SK-N-SH treated with all-trans-retinoic acid at 6 μM for 48 hours (cell line): ENCODE results near the gene PTPRN2.

ENCODE experiments used
- ATAC-seq: fragments of 200-7000 bp; cut with Tn5 transposase; 3 replicates; pipeline ENCODE4 v1.9.1; 2020; ENCODE audit warnings: mild to moderate bottlenecking, moderate library complexity
- ARNTL ChIP-seq: fragments of 450-650 bp; formaldehyde crosslinking; IDR thresholded peaks from 2 replicates; pipeline ENCODE4 v1.5.0; 2020; ENCODE audit warnings: low read depth, mild to moderate bottlenecking, moderate library complexity, borderline replicate concordance
- BACH2 ChIP-seq: fragments of 250-450 bp; sonication (Bioruptor Pico); IDR thresholded peaks from 2 replicates; pipeline ENCODE4 v1.9.0; 2021; ENCODE audit warnings: mild to moderate bottlenecking, borderline replicate concordance
- CSDC2 ChIP-seq: fragments of 250-450 bp; sonication (Bioruptor Pico); IDR thresholded peaks from 2 replicates; pipeline ENCODE4 v1.5.0; 2020; ENCODE audit warnings: mild to moderate bottlenecking, moderate library complexity
- ESRRG ChIP-seq: fragments of 250-450 bp; sonication (Bioruptor Pico); IDR thresholded peaks from 2 replicates; pipeline ENCODE4 v1.6.1; 2021; ENCODE audit warnings: mild to moderate bottlenecking
- GLIS3 ChIP-seq: fragments of 250-450 bp; sonication (Bioruptor Pico); IDR thresholded peaks from 2 replicates; pipeline ENCODE4 v1.5.0; 2020; ENCODE audit warnings: mild to moderate bottlenecking, moderate library complexity
- ISL1 ChIP-seq: fragments of 250-450 bp; sonication (Bioruptor Pico); IDR thresholded peaks from 2 replicates; pipeline ENCODE4 v2.1.2; 2022; ENCODE audit warnings: mild to moderate bottlenecking, moderate library complexity
- OSR1 ChIP-seq: fragments of 250-450 bp; sonication (Bioruptor Pico); IDR thresholded peaks from 2 replicates; pipeline ENCODE4 v1.8.0; 2022; ENCODE audit warnings: moderate library complexity, mild to moderate bottlenecking, inconsistent platforms
- PPARA ChIP-seq: fragments of 250-450 bp; sonication (Bioruptor Pico); IDR thresholded peaks from 2 replicates; pipeline ENCODE4 v1.5.0; 2020; ENCODE audit warnings: mild to moderate bottlenecking, borderline replicate concordance
- RARB ChIP-seq: fragments of 250-450 bp; sonication (Bioruptor Pico); IDR thresholded peaks from 2 replicates; pipeline ENCODE4 v1.8.0; 2021; ENCODE audit warnings: mild to moderate bottlenecking, moderate library complexity
- SNAI2 ChIP-seq: fragments of 250-450 bp; sonication (Bioruptor Pico); IDR thresholded peaks from 2 replicates; pipeline ENCODE4 v1.5.0; 2020; ENCODE audit warnings: mild to moderate bottlenecking, moderate library complexity
- TCF4 ChIP-seq: fragments of 250-450 bp; sonication (Bioruptor Pico); IDR thresholded peaks from 2 replicates; pipeline ENCODE4 v1.8.0; 2021; ENCODE audit warnings: mild to moderate bottlenecking, moderate library complexity, borderline replicate concordance
- TOX ChIP-seq: fragments of 250-450 bp; sonication (Bioruptor Pico); IDR thresholded peaks from 2 replicates; pipeline ENCODE4 v1.8.0; 2021; ENCODE audit warnings: mild to moderate bottlenecking, moderate library complexity, borderline replicate concordance
- ZC3H10 ChIP-seq: fragments of 250-450 bp; sonication (Bioruptor Pico); IDR thresholded peaks from 2 replicates; pipeline ENCODE4 v1.5.1; 2021; ENCODE audit warnings: mild to moderate bottlenecking, moderate library complexity
- ZFP3 ChIP-seq: fragments of 250-450 bp; sonication (Bioruptor Pico); IDR thresholded peaks from 2 replicates; pipeline ENCODE4 v1.5.0; 2020; ENCODE audit warnings: mild to moderate bottlenecking, moderate library complexity
- ZFP30 ChIP-seq: fragments of 450-650 bp; formaldehyde crosslinking; IDR thresholded peaks from 2 replicates; pipeline ENCODE4 v1.5.0; 2022; ENCODE audit warnings: mild to moderate bottlenecking, moderate library complexity
- ZNF565 ChIP-seq: fragments of 450-650 bp; formaldehyde crosslinking; conservative IDR thresholded peaks from 2 replicates; pipeline ENCODE4 v1.5.0; 2020; ENCODE audit warnings: low read depth, mild to moderate bottlenecking, moderate library complexity
- ZNF70 ChIP-seq: fragments of 450-650 bp; formaldehyde crosslinking; IDR thresholded peaks from 2 replicates; pipeline ENCODE4 v1.5.0; 2020; ENCODE audit warnings: mild to moderate bottlenecking, moderate library complexity
- ZNF8 ChIP-seq: fragments of 450-650 bp; formaldehyde crosslinking; IDR thresholded peaks from 2 replicates; pipeline ENCODE4 v1.5.0; 2020; ENCODE audit warnings: mild to moderate bottlenecking, moderate library complexity
- TF ChIP-seq, protein P1 (sequence below): fragments of 250-450 bp; sonication (Bioruptor Pico); IDR thresholded peaks from 2 replicates; pipeline ENCODE4 v1.5.0; 2020; ENCODE audit warnings: mild to moderate bottlenecking, moderate library complexity
- TF ChIP-seq, protein P2 (sequence below): fragments of 250-450 bp; sonication (Bioruptor Pico); IDR thresholded peaks from 2 replicates; pipeline ENCODE4 v1.5.1; 2021; ENCODE audit warnings: mild to moderate bottlenecking, moderate library complexity
- TF ChIP-seq, protein P3 (sequence below): fragments of 250-450 bp; sonication (Bioruptor Pico); IDR thresholded peaks from 2 replicates; pipeline ENCODE4 v1.8.0; 2021; ENCODE audit warnings: low read depth, mild to moderate bottlenecking, moderate library complexity, borderline replicate concordance
- TF ChIP-seq, protein P4 (sequence below): fragments of 250-450 bp; sonication (Bioruptor Pico); IDR thresholded peaks from 2 replicates; pipeline ENCODE4 v1.5.1; 2020; ENCODE audit warnings: low read depth, mild to moderate bottlenecking, moderate library complexity
- TF ChIP-seq, protein P5 (sequence below): fragments of 250-450 bp; sonication (Bioruptor Pico); IDR thresholded peaks from 2 replicates; pipeline ENCODE4 v1.8.0; 2020; ENCODE audit warnings: mild to moderate bottlenecking, moderate library complexity, borderline replicate concordance

Gene PTPRN2

DNA sequence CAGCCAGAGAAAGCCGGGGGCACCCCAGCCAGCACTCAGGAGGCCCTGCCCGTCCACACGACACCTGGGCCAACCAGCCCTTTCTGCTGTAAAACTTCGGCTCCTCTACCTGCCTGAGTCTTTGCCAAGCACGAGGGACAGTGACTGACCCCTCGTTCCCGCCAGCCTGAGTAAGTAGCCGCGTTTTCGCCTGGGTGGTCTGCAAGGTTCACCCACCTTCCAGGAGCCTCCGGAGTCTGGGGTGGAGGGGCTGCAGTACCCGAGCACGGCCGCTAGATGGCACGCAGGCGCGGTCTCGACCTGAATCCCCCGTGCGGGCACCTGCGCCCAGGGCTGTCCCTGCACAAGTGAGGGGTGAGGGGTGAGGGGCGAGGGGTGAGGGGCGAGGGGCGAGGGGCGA lies 192.7 kb downstream of the PTPRN2 start (continued):
- TF ChIP-seq, protein P1, sequence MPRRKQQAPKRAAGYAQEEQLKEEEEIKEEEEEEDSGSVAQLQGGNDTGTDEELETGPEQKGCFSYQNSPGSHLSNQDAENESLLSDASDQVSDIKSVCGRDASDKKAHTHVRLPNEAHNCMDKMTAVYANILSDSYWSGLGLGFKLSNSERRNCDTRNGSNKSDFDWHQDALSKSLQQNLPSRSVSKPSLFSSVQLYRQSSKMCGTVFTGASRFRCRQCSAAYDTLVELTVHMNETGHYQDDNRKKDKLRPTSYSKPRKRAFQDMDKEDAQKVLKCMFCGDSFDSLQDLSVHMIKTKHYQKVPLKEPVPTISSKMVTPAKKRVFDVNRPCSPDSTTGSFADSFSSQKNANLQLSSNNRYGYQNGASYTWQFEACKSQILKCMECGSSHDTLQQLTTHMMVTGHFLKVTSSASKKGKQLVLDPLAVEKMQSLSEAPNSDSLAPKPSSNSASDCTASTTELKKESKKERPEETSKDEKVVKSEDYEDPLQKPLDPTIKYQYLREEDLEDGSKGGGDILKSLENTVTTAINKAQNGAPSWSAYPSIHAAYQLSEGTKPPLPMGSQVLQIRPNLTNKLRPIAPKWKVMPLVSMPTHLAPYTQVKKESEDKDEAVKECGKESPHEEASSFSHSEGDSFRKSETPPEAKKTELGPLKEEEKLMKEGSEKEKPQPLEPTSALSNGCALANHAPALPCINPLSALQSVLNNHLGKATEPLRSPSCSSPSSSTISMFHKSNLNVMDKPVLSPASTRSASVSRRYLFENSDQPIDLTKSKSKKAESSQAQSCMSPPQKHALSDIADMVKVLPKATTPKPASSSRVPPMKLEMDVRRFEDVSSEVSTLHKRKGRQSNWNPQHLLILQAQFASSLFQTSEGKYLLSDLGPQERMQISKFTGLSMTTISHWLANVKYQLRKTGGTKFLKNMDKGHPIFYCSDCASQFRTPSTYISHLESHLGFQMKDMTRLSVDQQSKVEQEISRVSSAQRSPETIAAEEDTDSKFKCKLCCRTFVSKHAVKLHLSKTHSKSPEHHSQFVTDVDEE (CRISPR knock-in tag) = no peak

DNA sequence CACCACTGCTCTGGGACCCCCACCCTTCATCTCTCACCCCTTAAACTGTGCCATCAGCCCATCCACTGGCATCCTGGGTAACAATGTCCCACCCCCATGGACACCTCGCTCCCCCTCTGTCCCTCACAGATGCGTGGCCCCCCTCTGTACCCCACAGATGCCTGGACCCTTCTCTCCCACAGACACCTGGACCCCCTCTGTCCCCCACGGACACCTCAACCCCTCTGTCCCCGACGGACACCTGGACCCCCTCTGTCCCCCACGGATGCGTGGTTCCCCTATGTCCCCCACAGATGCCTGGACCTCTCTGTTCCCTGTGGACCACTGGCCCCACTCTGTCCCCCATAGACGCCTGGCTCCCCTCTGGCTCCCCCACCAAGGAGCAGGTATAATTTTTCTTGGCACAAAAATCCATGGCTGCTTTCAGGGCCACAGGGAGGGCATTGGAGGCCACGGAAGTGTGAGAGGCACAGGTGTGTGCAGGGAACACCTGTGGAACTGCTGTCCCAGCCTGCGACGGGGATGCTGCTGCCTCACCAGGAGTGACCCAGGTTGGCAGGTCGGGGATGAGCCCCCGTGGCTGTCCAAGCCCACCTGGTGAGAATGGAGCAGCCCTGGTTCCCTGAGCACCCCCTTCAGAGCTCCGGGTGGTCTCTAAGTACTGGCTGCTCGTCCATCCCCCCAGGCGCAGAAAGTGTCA lies 193.5 kb downstream of the PTPRN2 start:
- TF ChIP-seq OSR1 (CRISPR knock-in tag) = no peak
- TF ChIP-seq TOX (CRISPR knock-in tag) = no peak
- no peak for TF ChIP-seq ZFP30 (CRISPR knock-in tag)
- no peak for TF ChIP-seq ESRRG (CRISPR knock-in tag)
- TF ChIP-seq BACH2 = no peak
- TF ChIP-seq ZC3H10 = no peak
- no peak for TF ChIP-seq TCF4 (CRISPR knock-in tag)
- ATAC-seq = no peak

DNA sequence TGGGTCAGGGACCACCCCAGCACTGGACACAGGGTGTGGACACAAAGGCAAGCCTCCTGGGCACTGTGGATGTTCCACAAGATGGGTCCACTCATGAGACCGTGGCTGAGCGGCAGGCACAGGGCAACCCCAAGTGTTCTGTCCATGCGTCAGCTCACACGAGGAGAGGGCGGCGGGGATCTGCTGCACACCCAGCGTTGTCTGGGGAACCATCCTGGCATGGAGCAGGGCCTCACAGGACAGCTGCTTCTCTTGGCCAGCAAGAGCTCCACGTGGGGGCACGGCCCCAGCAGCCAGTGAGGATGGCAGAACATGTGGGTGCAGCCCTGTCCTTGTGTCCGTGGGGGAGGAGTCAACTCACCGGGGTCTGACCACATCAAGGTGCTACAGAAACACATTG lies 195.4 kb downstream of the PTPRN2 start:
- ATAC-seq = no peak

DNA sequence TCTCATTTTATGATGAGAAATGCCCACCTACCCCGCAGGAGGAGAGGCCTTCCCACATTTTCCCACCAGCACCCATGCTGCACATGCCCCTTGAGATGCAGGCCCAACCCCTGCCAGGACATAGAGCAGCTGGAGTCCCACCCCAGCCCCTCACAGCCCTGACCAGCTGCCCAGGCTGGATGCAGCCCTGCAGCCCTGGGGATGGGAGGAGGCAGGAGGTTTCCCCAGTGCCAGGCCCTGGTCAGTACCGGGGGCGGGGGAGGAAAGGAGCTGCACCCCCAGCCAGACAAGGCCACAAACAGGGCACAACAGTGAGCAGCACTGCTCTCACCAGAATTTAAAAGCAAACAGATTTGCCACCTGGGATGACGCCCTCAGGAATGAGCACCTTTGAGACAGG lies 196.1 kb downstream of the PTPRN2 start:
- no peak for ATAC-seq
- TF ChIP-seq ISL1 (CRISPR knock-in tag) (no peak), OSR1 (CRISPR knock-in tag) (no peak), ZNF565 (CRISPR knock-in tag) (no peak), ZNF70 (CRISPR knock-in tag) (no peak), SNAI2 (no peak), ZNF8 (CRISPR knock-in tag) (no peak), TCF4 (CRISPR knock-in tag) (no peak), PPARA (CRISPR knock-in tag) (no peak), ZC3H10 (no peak), ZFP3 (CRISPR knock-in tag) (no peak)
- TF ChIP-seq, protein P2, sequence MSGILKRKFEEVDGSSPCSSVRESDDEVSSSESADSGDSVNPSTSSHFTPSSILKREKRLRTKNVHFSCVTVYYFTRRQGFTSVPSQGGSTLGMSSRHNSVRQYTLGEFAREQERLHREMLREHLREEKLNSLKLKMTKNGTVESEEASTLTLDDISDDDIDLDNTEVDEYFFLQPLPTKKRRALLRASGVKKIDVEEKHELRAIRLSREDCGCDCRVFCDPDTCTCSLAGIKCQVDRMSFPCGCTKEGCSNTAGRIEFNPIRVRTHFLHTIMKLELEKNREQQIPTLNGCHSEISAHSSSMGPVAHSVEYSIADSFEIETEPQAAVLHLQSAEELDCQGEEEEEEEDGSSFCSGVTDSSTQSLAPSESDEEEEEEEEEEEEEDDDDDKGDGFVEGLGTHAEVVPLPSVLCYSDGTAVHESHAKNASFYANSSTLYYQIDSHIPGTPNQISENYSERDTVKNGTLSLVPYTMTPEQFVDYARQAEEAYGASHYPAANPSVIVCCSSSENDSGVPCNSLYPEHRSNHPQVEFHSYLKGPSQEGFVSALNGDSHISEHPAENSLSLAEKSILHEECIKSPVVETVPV (CRISPR knock-in tag) = no peak
- TF ChIP-seq, protein P3, sequence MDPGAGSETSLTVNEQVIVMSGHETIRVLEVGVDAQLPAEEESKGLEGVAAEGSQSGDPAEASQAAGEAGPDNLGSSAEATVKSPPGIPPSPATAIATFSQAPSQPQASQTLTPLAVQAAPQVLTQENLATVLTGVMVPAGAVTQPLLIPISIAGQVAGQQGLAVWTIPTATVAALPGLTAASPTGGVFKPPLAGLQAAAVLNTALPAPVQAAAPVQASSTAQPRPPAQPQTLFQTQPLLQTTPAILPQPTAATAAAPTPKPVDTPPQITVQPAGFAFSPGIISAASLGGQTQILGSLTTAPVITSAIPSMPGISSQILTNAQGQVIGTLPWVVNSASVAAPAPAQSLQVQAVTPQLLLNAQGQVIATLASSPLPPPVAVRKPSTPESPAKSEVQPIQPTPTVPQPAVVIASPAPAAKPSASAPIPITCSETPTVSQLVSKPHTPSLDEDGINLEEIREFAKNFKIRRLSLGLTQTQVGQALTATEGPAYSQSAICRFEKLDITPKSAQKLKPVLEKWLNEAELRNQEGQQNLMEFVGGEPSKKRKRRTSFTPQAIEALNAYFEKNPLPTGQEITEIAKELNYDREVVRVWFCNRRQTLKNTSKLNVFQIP (CRISPR knock-in tag) = no peak
- TF ChIP-seq, protein P4, sequence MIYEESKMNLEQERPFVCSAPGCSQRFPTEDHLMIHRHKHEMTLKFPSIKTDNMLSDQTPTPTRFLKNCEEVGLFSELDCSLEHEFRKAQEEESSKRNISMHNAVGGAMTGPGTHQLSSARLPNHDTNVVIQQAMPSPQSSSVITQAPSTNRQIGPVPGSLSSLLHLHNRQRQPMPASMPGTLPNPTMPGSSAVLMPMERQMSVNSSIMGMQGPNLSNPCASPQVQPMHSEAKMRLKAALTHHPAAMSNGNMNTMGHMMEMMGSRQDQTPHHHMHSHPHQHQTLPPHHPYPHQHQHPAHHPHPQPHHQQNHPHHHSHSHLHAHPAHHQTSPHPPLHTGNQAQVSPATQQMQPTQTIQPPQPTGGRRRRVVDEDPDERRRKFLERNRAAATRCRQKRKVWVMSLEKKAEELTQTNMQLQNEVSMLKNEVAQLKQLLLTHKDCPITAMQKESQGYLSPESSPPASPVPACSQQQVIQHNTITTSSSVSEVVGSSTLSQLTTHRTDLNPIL (CRISPR knock-in tag) = no peak

More for the DNA sequence above, 195.4 kb downstream of the PTPRN2 start:
- TF ChIP-seq, protein P3 (CRISPR knock-in tag) = no peak
- TF ChIP-seq ISL1 (CRISPR knock-in tag) (no peak), RARB (no peak), CSDC2 (CRISPR knock-in tag) (no peak), ESRRG (CRISPR knock-in tag) (no peak), BACH2 (no peak), GLIS3 (no peak), ZFP3 (CRISPR knock-in tag) (no peak), TOX (CRISPR knock-in tag) (no peak), ZC3H10 (no peak), OSR1 (CRISPR knock-in tag) (no peak), SNAI2 (no peak), ARNTL (CRISPR knock-in tag) (no peak)
- TF ChIP-seq, protein P5, sequence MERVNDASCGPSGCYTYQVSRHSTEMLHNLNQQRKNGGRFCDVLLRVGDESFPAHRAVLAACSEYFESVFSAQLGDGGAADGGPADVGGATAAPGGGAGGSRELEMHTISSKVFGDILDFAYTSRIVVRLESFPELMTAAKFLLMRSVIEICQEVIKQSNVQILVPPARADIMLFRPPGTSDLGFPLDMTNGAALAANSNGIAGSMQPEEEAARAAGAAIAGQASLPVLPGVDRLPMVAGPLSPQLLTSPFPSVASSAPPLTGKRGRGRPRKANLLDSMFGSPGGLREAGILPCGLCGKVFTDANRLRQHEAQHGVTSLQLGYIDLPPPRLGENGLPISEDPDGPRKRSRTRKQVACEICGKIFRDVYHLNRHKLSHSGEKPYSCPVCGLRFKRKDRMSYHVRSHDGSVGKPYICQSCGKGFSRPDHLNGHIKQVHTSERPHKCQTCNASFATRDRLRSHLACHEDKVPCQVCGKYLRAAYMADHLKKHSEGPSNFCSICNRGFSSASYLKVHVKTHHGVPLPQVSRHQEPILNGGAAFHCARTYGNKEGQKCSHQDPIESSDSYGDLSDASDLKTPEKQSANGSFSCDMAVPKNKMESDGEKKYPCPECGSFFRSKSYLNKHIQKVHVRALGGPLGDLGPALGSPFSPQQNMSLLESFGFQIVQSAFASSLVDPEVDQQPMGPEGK = no peak
- TF ChIP-seq, protein P4 (CRISPR knock-in tag) = no peak
